ENCODE results near the gene MRPL24.
A peak's percentile ranks its signal among the peaks of the same experiment; 100 is the strongest.

MRPL24 gene

DNA sequence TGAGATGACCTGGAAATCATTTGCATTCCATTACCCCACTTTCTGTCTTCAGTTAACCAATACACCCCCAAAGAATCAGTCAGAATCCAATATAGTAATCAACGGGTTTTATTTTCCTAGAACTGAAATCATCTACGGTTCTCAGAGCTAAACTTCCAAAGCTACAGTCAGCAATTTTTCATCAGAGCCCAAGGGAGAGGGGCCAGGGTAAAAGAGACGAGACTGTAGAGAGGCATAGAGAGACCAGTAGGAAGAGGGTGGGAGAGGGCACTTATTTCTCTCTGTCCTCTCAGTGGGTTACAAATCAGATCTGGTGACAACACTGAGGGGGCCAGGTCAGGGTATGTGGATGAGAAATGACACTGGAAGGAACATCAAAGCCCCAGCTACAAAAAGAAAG is 1.1 kb upstream of the MRPL24 start (continued):
- TF ChIP-seq ZNF791 (tag by site-specific recombination; IDR thresholded peaks at IDR 0.05), result no peak
- TF ChIP-seq ZNF239 (tag by site-specific recombination; IDR thresholded peaks at IDR 0.05), result no peak
- TF ChIP-seq RBAK (tag by site-specific recombination; IDR thresholded peaks at IDR 0.05), result no peak
- TF ChIP-seq ZBTB21 (tag by site-specific recombination; IDR thresholded peaks at IDR 0.05), result no peak
- 0 out of 2 replicates have a peak, but pooled peaks have one; percentile 2 for TF ChIP-seq ZFHX2 (tag by site-specific recombination; conservative IDR thresholded peaks at IDR 0.05)
- TF ChIP-seq, protein P1, sequence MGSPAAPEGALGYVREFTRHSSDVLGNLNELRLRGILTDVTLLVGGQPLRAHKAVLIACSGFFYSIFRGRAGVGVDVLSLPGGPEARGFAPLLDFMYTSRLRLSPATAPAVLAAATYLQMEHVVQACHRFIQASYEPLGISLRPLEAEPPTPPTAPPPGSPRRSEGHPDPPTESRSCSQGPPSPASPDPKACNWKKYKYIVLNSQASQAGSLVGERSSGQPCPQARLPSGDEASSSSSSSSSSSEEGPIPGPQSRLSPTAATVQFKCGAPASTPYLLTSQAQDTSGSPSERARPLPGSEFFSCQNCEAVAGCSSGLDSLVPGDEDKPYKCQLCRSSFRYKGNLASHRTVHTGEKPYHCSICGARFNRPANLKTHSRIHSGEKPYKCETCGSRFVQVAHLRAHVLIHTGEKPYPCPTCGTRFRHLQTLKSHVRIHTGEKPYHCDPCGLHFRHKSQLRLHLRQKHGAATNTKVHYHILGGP (tag by site-specific recombination; IDR thresholded peaks at IDR 0.05), result no peak

DNA sequence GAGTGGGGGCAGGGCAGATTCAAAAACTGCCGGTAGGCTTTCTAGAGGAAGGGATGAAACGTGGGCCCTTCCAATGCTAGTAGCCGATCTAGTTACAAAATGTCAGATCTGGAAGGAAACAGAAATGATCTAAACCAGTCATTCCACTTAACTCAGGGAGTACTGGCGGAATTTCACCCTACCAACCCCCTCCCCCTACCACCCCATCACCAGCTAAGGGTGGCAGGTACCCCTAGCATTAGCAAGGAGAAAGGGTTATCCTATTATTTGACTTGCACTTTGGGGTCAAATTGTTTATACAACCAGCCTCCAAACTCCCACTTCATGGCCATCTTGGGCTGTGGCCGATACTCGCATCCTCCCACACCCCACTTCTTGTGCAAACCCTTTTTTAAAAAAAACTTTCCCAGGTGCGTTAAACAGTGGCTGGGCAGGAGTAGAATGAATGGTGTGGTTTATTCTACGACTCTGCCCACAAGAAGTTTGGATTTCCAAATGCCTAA is 644 bp upstream of the MRPL24 start:
- Histone ChIP-seq H3K9me3 (ENCODE audit: control insufficient read depth, insufficient read depth, low read depth, low read length) (no peaks in the 10 kb centered on the region), H3K27ac (ENCODE audit: extremely low read depth, low read depth, low read length) (peak overlapping the region; percentile 6; the same call in 1 of the 2 replicates), H3K36me3 (ENCODE audit: control insufficient read depth in 2 of 2, insufficient read depth in 1 of 2, low read length in 2 of 2) (peaks cover 0 to 69% of the 10 kb centered on the region in 2 experiments; a peak in 1 of 3 replicates), H3K4me3 (ENCODE audit: low read depth, low read length) (peak overlapping the region; percentile 8; the same call in 1 of the 2 replicates), H3K4me1 (ENCODE audit: control insufficient read depth, insufficient read depth, low read length) (no peaks in the 10 kb centered on the region; the same call in 1 of the 2 replicates)
- TF ChIP-seq ZNF585B (tag by site-specific recombination; IDR thresholded peaks at IDR 0.05) (no peak), ZNF10 (tag by site-specific recombination; IDR thresholded peaks at IDR 0.05) (peak; percentile 38; the same call in 1 of the 2 replicates), ZNF830 (tag by site-specific recombination; IDR thresholded peaks at IDR 0.05; ENCODE audit: low read depth) (no peak), BCL11A (tag by site-specific recombination; IDR thresholded peaks at IDR 0.05; ENCODE audit: low read depth) (no peak; the same call in 1 of the 2 replicates), ZNF660 (tag by site-specific recombination; IDR thresholded peaks at IDR 0.05) (0 out of 2 replicates have a peak, but pooled peaks have one; percentile 31), ZNF366 (tag by site-specific recombination; conservative IDR thresholded peaks at IDR 0.05) (peak; percentile 53; the same call in 1 of the 2 replicates), ZNF302 (tag by site-specific recombination; IDR thresholded peaks at IDR 0.05; ENCODE audit: low read depth) (no peak), ZNF768 (tag by site-specific recombination; IDR thresholded peaks at IDR 0.05) (no peak), ZFHX2 (tag by site-specific recombination; conservative IDR thresholded peaks at IDR 0.05) (peak; percentile 78), ZEB2 (tag by site-specific recombination; IDR thresholded peaks at IDR 0.05) (no peak), OSR2 (tag by site-specific recombination; IDR thresholded peaks at IDR 0.05) (peak; percentile 60; the same call in 1 of the 2 replicates), EGR2 (tag by site-specific recombination; IDR thresholded peaks at IDR 0.05; ENCODE audit: low read depth) (peak; percentile 76), PRDM1 (tag by site-specific recombination; IDR thresholded peaks at IDR 0.05) (peak; percentile 31; the same call in 1 of the 2 replicates)
- TF ChIP-seq, protein P2, sequence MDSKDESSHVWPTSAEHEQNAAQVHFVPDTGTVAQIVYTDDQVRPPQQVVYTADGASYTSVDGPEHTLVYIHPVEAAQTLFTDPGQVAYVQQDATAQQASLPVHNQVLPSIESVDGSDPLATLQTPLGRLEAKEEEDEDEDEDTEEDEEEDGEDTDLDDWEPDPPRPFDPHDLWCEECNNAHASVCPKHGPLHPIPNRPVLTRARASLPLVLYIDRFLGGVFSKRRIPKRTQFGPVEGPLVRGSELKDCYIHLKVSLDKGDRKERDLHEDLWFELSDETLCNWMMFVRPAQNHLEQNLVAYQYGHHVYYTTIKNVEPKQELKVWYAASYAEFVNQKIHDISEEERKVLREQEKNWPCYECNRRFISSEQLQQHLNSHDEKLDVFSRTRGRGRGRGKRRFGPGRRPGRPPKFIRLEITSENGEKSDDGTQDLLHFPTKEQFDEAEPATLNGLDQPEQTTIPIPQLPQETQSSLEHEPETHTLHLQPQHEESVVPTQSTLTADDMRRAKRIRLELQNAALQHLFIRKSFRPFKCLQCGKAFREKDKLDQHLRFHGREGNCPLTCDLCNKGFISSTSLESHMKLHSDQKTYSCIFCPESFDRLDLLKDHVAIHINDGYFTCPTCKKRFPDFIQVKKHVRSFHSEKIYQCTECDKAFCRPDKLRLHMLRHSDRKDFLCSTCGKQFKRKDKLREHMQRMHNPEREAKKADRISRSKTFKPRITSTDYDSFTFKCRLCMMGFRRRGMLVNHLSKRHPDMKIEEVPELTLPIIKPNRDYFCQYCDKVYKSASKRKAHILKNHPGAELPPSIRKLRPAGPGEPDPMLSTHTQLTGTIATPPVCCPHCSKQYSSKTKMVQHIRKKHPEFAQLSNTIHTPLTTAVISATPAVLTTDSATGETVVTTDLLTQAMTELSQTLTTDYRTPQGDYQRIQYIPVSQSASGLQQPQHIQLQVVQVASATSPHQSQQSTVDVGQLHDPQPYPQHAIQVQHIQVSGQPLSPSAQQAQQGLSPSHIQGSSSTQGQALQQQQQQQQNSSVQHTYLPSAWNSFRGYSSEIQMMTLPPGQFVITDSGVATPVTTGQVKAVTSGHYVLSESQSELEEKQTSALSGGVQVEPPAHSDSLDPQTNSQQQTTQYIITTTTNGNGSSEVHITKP (tag by site-specific recombination; IDR thresholded peaks at IDR 0.05), result peak; percentile 66
- ChIA-PET CTCF (interaction anchor here (0.7 to 3.5 kb wide), 6 partner anchors 13 to 52 kb away, joined by 3 to 28 read pairs (median 4); partner anchors contain the start of genes ISG20L2 and METTL25B), POLR2A (interaction anchor here (0.7 to 3.1 kb wide), 13 partner anchors 8 to 626 kb away, joined by 3 to 110 read pairs (median 4); partner anchors contain the start of genes HDGF, ISG20L2, METTL25B and PRCC)

Data from HEK293 (cell line).